GM21526 (cell line): Measurements from ENCODE around the gene B4GALT1.
"Not testable (repeated sequence)": the region's sequence is repeated elsewhere in the genome, so short reads cannot be mapped to it uniquely, and the experiment has no call there.

ENCODE experiments used
- ATAC-seq: cut with Tn5 transposase; IDR thresholded peaks from one replicate; pipeline ENCODE4 v1.9.1; 2021; ENCODE audit warnings: moderate library complexity; ENCODE audit not compliant: unreplicated experiment, low FRiP score

The B4GALT1 gene

GRCh38 chr9:33164138-33164809 lies 2.9 kb downstream of the B4GALT1 start:
- peak; percentile 14 for ATAC-seq

GRCh38 chr9:33163433-33164137 lies 3.6 kb downstream of the B4GALT1 start:
- ATAC-seq = no peak

GRCh38 chr9:33162721-33163311 lies 4.3 kb downstream of the B4GALT1 start:
- ATAC-seq = no peak

- no peak for ATAC-seq
Measured at GRCh38 chr9:33161589-33162132, 5.5 kb downstream of the B4GALT1 start.

GRCh38 chr9:33161011-33161588 lies 6.0 kb downstream of the B4GALT1 start:
- no peak for ATAC-seq

GRCh38 chr9:33160446-33160845 lies 6.7 kb downstream of the B4GALT1 start:
- ATAC-seq = not testable (repeated sequence)

GRCh38 chr9:33159777-33160127 lies 7.4 kb downstream of the B4GALT1 start:
- no peak for ATAC-seq

- ATAC-seq = no peak
Measured at GRCh38 chr9:33158843-33159776, 8.0 kb downstream of the B4GALT1 start.

- ATAC-seq = no peak
Measured at GRCh38 chr9:33157960-33158842, 8.9 kb downstream of the B4GALT1 start.

- no peak for ATAC-seq
Measured at GRCh38 chr9:33155393-33155792, 11.7 kb downstream of the B4GALT1 start.

- no peak for ATAC-seq
Measured at GRCh38 chr9:33154371-33154770, 12.8 kb downstream of the B4GALT1 start.

- peak; percentile 45 for ATAC-seq
Measured at GRCh38 chr9:33153666-33154065, 13.5 kb downstream of the B4GALT1 start.

- ATAC-seq = no peak
Measured at GRCh38 chr9:33153001-33153400, 14.1 kb downstream of the B4GALT1 start.

- no peak for ATAC-seq
Measured at GRCh38 chr9:33151601-33152000, 15.5 kb downstream of the B4GALT1 start.

- ATAC-seq = no peak
Measured at GRCh38 chr9:33151007-33151557, 16.1 kb downstream of the B4GALT1 start.

GRCh38 chr9:33148367-33149014 lies 18.6 kb downstream of the B4GALT1 start:
- no peak for ATAC-seq

- ATAC-seq = no peak
Measured at GRCh38 chr9:33147416-33148169, 19.5 kb downstream of the B4GALT1 start.

- ATAC-seq = no peak
Measured at GRCh38 chr9:33146298-33146697, 20.8 kb downstream of the B4GALT1 start.
